HepG2 (cell line): ENCODE data around the gene ADGRB3. TPM values are rescaled to one million over a fixed set of nuclear protein-coding genes. Genes with fewer than 3 reads are reported as not detected.

Experiments used
- ATAC-seq: fragments of 200-7000 bp; cut with Tn5 transposase; 3 replicates; pipeline ENCODE4 v1.9.1; 2020; ENCODE audit warnings: mild to moderate bottlenecking, moderate library complexity
- BruUV-seq: library from RNA; stranded (reverse); fragments of 400-500 nt; replicated peaks from 2 replicates; lab custom pipeline; 2021; lab: Mats Ljungman, UMichigan
- CTCF ChIA-PET: fragments of 300-600 bp; formaldehyde crosslinking; extraction: SDS; loops from one replicate; lab custom pipeline; 2021; ENCODE audit warnings: low total read pairs, inconsistent platforms, low intra/inter-chr PET ratio; lab: Yijun Ruan, JAX
- POLR2A ChIA-PET: fragments of 350-600 bp; sonication (Branson Sonifier 250); formaldehyde crosslinking; loops from one replicate; lab custom pipeline; 2020; ENCODE audit warnings: antibody characterized with exemption, inconsistent platforms; lab: Yijun Ruan, JAX
- DNase-seq: peaks from one replicate; pipeline ENCODE4 v3.0.0-alpha.2; 2015; ENCODE audit warnings: low spot score
- FAIRE-seq: peaks from 3 replicates; lab custom pipeline; 2011; peaks lifted over from hg19 to GRCh38; lab: Jason Lieb, UNC
- H2AFZ ChIP-seq: one replicate; pipeline ENCODE4 v1.6.1; 2011; ENCODE audit warnings: low read length, inconsistent platforms
- H3K27ac ChIP-seq: fragments of 300-600 bp; 3 replicates; pipeline ENCODE4 v1.8.0; 2011; ENCODE audit warnings: mixed run types, mild to moderate bottlenecking, mixed read lengths, low read length, inconsistent platforms; ENCODE audit not compliant: insufficient read depth; ENCODE audit errors: extremely low read length
- H3K27me3 ChIP-seq, 2 experiments: fragments of 200-600 bp in 1 of 2; 2 replicates in 1 of 2; 3 replicates in 1 of 2; pipeline versions ENCODE4 v1.6.0 to v1.8.0; 2011; ENCODE audit warnings: low read length in 2 of 2, mild to moderate bottlenecking in 2 of 2, moderate library complexity in 2 of 2, inconsistent platforms in 1 of 2; ENCODE audit not compliant: insufficient read depth in 2 of 2, control insufficient read depth in 1 of 2
- H3K36me3 ChIP-seq, 2 experiments: fragments of 200-600 bp in 1 of 2; replicated peaks in 1 of 2; 2 replicates in 1 of 2; 3 replicates in 1 of 2; pipeline versions ENCODE4 v1.5.1 to v1.8.0; 2011; ENCODE audit warnings: low read length in 2 of 2, inconsistent platforms in 1 of 2; ENCODE audit not compliant: insufficient read depth in 2 of 2, control insufficient read depth in 1 of 2
- H3K4me1 ChIP-seq: 2 replicates; pipeline ENCODE4 v1.5.1; 2012; ENCODE audit warnings: low read length, inconsistent platforms; ENCODE audit not compliant: insufficient read depth
- H3K4me2 ChIP-seq: 2 replicates; pipeline ENCODE4 v1.6.0; 2011; ENCODE audit warnings: low read depth, low read length, inconsistent platforms
- H3K4me3 ChIP-seq, 3 experiments: fragments of 200-600 bp in 1 of 3; sonication (generic), shearing (Covaris generic) in 1 of 3; replicated peaks in 1 of 3; 2 replicates each; pipeline ENCODE4 v1.5.1; 2011 to 2016; ENCODE audit warnings: low read length in 3 of 3, inconsistent platforms in 2 of 3, low read depth in 2 of 3, mild to moderate bottlenecking in 2 of 3, control low read depth in 1 of 3, mixed read lengths in 1 of 3; ENCODE audit not compliant: insufficient read depth in 1 of 3
- H3K79me2 ChIP-seq: one replicate; pipeline ENCODE4 v1.6.1; 2011; ENCODE audit warnings: low read length, inconsistent platforms; ENCODE audit not compliant: insufficient read depth
- H3K9ac ChIP-seq: 2 replicates; pipeline ENCODE4 v1.6.0; 2011; ENCODE audit warnings: mild to moderate bottlenecking, low read depth, low read length, inconsistent platforms; ENCODE audit not compliant: insufficient read depth
- H3K9me3 ChIP-seq: 2 replicates; pipeline ENCODE4 v1.5.1; 2012; ENCODE audit warnings: mild to moderate bottlenecking, low read length
- H4K20me1 ChIP-seq: 2 replicates; pipeline ENCODE4 v1.6.0; 2011; ENCODE audit warnings: inconsistent platforms, mild to moderate bottlenecking, low read length, moderate library complexity; ENCODE audit not compliant: insufficient read depth
- FOSL1 ChIP-seq: sonication (generic); formaldehyde crosslinking; IDR thresholded peaks from 2 replicates; pipeline ENCODE4 v1.9.0; 2021; ENCODE audit warnings: missing genetic modification reagents, borderline replicate concordance
- MTF2 ChIP-seq: sonication (generic); formaldehyde crosslinking; IDR thresholded peaks from 2 replicates; pipeline ENCODE4 v1.5.0; 2020; ENCODE audit warnings: missing genetic modification reagents, borderline replicate concordance
- PCBP2 ChIP-seq: fragments of 200-400 bp; formaldehyde crosslinking; optimal IDR thresholded peaks from 2 replicates; pipeline ENCODE3; 2018; ENCODE audit warnings: low read length, low read depth; ENCODE audit not compliant: poor library complexity, severe bottlenecking
- POLR2AphosphoS2 ChIP-seq: IDR thresholded peaks from 2 replicates; pipeline ENCODE4 v1.6.1; 2011; ENCODE audit warnings: low read depth, low read length, improper control_type of control experiment
- SOX13 ChIP-seq, 3 experiments: fragments of 450-650 bp in 1 of 3; sonication (generic) in 1 of 3; formaldehyde crosslinking in 1 of 3; IDR thresholded peaks in 2 of 3; conservative IDR thresholded peaks in 1 of 3; 2 replicates each; pipeline versions ENCODE4 v1.5.0 to v1.6.1; 2016 to 2020; ENCODE audit warnings: antibody characterized with exemption in 1 of 3, mild to moderate bottlenecking in 1 of 3, missing compliant biosample characterization in 1 of 3, missing genetic modification reagents in 1 of 3, moderate library complexity in 1 of 3
- TIGD3 ChIP-seq: sonication (generic); formaldehyde crosslinking; IDR thresholded peaks from 2 replicates; pipeline ENCODE4 v1.5.1; 2020; ENCODE audit warnings: mild to moderate bottlenecking, missing genetic modification reagents, borderline replicate concordance
- ZBED4 ChIP-seq: sonication (generic); formaldehyde crosslinking; IDR thresholded peaks from 2 replicates; pipeline ENCODE4 v1.4.0; 2020; ENCODE audit warnings: missing genetic modification reagents, borderline replicate concordance
- ZFP37 ChIP-seq: sonication (generic); formaldehyde crosslinking; IDR thresholded peaks from 2 replicates; pipeline ENCODE4 v1.4.0; 2020; ENCODE audit warnings: missing genetic modification reagents, borderline replicate concordance
- ZNF225 ChIP-seq: sonication (generic); formaldehyde crosslinking; IDR thresholded peaks from 2 replicates; pipeline ENCODE4 v1.4.0; 2020; ENCODE audit warnings: mild to moderate bottlenecking, missing genetic modification reagents
- ZNF574 ChIP-seq: sonication (generic); formaldehyde crosslinking; IDR thresholded peaks from 2 replicates; pipeline ENCODE4 v1.4.0; 2020; ENCODE audit warnings: missing genetic modification reagents
- ZNF616 ChIP-seq: sonication (generic); formaldehyde crosslinking; IDR thresholded peaks from 2 replicates; pipeline ENCODE4 v1.5.0; 2020; ENCODE audit warnings: low read depth, mild to moderate bottlenecking, missing genetic modification reagents
- WGBS: methylation state at CpG from one replicate; pipeline ENCODE4 v1.1.6; 2017; ENCODE audit warnings: low lambda C conversion rate; 5-methylcytosine and 5-hydroxymethylcytosine counted together
- in situ Hi-C: cut with HindIII; loops from 2 replicates; pipeline ENCODE4 v1.10.0; 2017; ENCODE audit warnings: low pct_unique_long_range_greater_than_20kb; ENCODE audit not compliant: extremely low pct_ligation_motif_present
- intact Hi-C: fragments of 100-400 bp; cut with micrococcal nuclease; formaldehyde crosslinking; loops from one replicate; pipeline ENCODE4 v1.10.0; 2022; ENCODE audit not compliant: unreplicated experiment
- polyA plus RNA-seq, 8 experiments: library from polyadenylated mRNA; depleted of rRNA in 3 of 8; stranded (reverse) in 7 of 8; unstranded in 1 of 8; fragments of >200 nt; fragmentation: Illumina TruSeq in 4 of 8; extraction: Trizol in 4 of 8; gene quantifications; 2 replicates each; pipeline versions ENCODE4 v1.2.1 to v1.2.3, GENCODE V29; 2011 to 2016; ENCODE audit warnings: low read depth in 4 of 8, missing spikeins in 1 of 8, mixed read lengths in 1 of 8; ENCODE audit not compliant: insufficient read depth in 1 of 8
- total RNA-seq, 5 experiments: library from RNA; depleted of rRNA; stranded (reverse); fragments of >200 nt; fragmentation: Illumina TruSeq; extraction: Trizol; gene quantifications; 2 replicates each; pipeline ENCODE4 v1.2.3, GENCODE V29; 2016; ENCODE audit warnings: low read depth in 1 of 5

ADGRB3 gene
- total and polyA plus RNA-seq, 2 of the 13 experiments (the other 11 are each of a cell fraction or from before 2014, with no cell fraction given), result not detected

- no peak for TF ChIP-seq ZNF574 (CRISPR knock-in tag)
- no peak for TF ChIP-seq FOSL1 (CRISPR knock-in tag)
Measured at GRCh38 chr6:68650142-68650541, 15.1 kb downstream of the ADGRB3 start (continued).

- WGBS, result 0% methylated on average over 2 of the region's 2 CpGs
- intact Hi-C loops, result no loop called here
- TF ChIP-seq ZFP37 (CRISPR knock-in tag), result no peak
- no peak for TF ChIP-seq PCBP2
- TF ChIP-seq MTF2 (CRISPR knock-in tag), result no peak
- no peak for TF ChIP-seq ZNF616 (CRISPR knock-in tag)
- no peak for TF ChIP-seq POLR2AphosphoS2
- TF ChIP-seq ZBED4 (CRISPR knock-in tag), result no peak
- no peak for TF ChIP-seq ZNF225
- TF ChIP-seq SOX13 (IDR thresholded peaks at IDR 0.05), result no peak
- TF ChIP-seq SOX13 (CRISPR knock-in tag; conservative IDR thresholded peaks at IDR 0.05 in 1 of 2, IDR thresholded peaks at IDR 0.05 in 1 of 2), result no peak
- no peak for TF ChIP-seq TIGD3 (CRISPR knock-in tag)
Measured at GRCh38 chr6:68651011-68651985, 16.2 kb downstream of the ADGRB3 start.

More at GRCh38 chr6:68651011-68651985, 16.2 kb downstream of the ADGRB3 start:
- Histone ChIP-seq H3K4me1 (no peaks in the 10 kb centered on the region), H3K79me2 (no peaks in the 10 kb centered on the region), H2AFZ (no peak overlapping the region), H3K4me3 (no peak overlapping the region), H4K20me1 (no peaks in the 10 kb centered on the region), H3K27me3 (no peaks in the 10 kb centered on the region), H3K9me3 (no peaks in the 10 kb centered on the region), H3K27ac (no peak overlapping the region), H3K9ac (no peak overlapping the region), H3K36me3 (no peaks in the 10 kb centered on the region), H3K4me2 (no peak overlapping the region)
- no peak for FAIRE-seq
- ATAC-seq, result no peak
- BruUV-seq, result no TSS peak
- CTCF ChIA-PET, result no interaction called here
- DNase-seq, result no peak
- in situ Hi-C loops, result no loop called here
- POLR2A ChIA-PET, result no interaction called here
